Peyer's patch (tissue), 4 donors: ENCODE data around the gene NDUFB11.

Experiments
- CTCF ChIP-seq, 6 experiments: fragments of 450-650 bp in 4 of 6; fragments of 200-600 bp in 2 of 6; sonication (generic) in 1 of 6; IDR thresholded peaks; one replicate each; pipeline ENCODE4 v1.5.1; 2017 to 2019; ENCODE audit warnings: antibody characterized with exemption in 6 of 6, mild to moderate bottlenecking in 3 of 6, moderate library complexity in 1 of 6
- POLR2A ChIP-seq, 2 donors: fragments of 450-650 bp; IDR thresholded peaks; one replicate each; pipeline ENCODE4 v1.5.1; 2017; ENCODE audit warnings: antibody characterized with exemption in 2 of 2, mild to moderate bottlenecking in 2 of 2, moderate library complexity in 2 of 2

- no peak for TF ChIP-seq CTCF (IDR thresholded peaks at IDR 0.05)
- no peak for TF ChIP-seq POLR2A (IDR thresholded peaks at IDR 0.05)
These were observed 37.7 kb upstream of the NDUFB11 start for GRCh38 chrX:47182106-47182700.
